GM19240 (cell line): ENCODE results near the gene PATJ.
"Not testable (repeated sequence)": the region's sequence is repeated elsewhere in the genome, so short reads cannot be mapped to it uniquely, and the experiment has no call there.

ENCODE experiments used
- DNase-seq: peaks from one replicate; pipeline ENCODE4 v3.0.0; 2011; ENCODE audit warnings: low spot score; ENCODE audit not compliant: insufficient read length

PATJ gene

DNA sequence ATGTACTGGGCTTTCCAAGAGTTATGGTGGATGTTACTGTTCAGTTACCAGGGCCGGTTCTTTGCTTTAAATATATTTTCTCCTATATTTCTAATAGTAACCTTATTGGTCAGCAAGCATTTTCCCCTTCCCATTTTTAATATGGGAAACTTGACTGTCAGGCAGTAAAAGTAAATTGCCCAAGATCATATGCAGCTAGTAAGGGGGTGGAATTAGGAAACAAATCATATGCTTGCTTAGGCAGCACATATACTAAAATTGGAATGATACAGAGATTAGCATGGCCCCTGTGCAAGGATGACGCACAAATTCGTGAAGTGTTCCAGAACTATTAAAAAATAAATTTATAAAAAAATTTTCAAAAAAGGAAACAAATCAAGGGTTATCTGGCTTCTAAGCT is 73.9 kb downstream of the PATJ start:
- DNase-seq: no peak

GRCh38 chr1:61818992-61819391 is 76.7 kb downstream of the PATJ start:
- DNase-seq: no peak

DNA sequence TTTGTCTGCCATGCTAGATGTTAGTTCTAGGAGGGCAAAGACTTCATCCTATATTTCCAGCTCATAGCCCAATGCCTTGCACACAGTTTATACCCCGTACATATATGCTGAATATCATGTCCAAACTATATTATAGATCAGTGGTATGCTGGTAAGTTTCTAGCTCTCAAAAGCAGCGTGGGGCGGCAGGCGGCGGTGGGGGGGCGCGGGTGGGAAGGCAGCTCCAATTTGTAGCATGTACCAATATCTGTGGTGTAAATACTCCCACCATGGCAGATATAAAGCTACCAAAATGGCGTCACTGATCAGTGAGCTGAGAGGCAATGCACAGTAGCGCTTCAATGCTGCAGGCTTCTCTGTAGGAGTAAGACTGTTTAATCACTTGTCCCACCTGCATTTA is 77.1 kb downstream of the PATJ start:
- no peak for DNase-seq

DNA sequence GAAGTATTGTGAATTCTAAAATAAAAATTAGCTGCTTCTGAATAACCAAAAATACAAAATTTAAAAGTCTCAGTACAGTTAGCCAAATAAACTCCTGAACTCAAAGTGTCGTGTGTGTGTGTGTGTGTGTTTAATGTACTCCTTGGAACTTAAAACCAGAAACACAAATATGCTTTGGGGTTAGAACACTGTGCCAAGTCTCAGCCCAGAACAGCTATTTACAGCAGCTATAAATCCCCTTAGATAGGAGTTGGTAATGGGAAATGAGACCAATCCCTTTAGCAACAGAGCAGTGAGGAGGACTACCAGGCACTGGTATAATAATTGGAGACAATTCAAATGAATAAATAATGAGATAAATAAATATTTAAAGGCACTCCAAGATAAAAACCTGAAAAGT is 83.1 kb downstream of the PATJ start:
- no peak for DNase-seq

GRCh38 chr1:61828805-61829204 is 86.5 kb downstream of the PATJ start:
- no peak for DNase-seq

DNA sequence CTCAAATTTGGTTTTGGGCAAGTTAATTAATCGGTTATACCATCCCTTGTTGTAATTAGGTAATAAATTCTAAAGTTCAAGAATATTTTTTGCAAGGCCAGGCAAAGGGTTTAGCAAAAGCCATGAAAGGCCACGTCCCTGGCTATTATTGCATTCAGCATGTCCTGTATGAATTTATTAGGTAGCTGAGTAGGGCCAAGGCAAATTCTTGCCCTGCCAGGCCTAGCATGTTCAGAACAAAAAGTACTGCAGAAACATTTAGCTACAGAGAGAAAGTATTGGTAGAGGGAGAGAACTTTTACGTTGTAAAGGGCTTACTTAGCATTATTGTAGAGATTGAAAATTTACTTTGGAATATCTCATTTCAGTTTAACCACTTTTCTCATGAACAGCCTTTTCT is 94.4 kb downstream of the PATJ start:
- no peak for DNase-seq

DNA sequence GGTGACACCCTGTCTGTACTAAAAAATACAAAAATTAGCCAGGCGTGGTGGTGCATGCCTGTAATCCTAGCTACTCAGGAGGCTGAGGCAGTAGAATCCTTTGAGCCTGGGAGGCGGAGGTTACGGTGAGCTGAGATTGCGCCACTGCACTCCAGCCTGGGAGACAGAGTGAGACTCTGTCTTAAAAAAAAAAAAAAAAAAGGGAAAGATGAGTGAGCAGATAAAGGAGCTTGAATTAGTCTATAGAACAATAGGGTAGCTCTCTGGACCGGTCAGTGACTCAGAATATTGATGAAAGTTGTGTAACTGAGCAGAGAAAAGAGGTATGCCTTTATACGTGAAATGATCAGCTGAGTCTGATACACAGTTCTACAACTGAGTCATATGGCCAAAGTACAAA is 95.3 kb downstream of the PATJ start:
- DNase-seq: not testable (repeated sequence)

- no peak for DNase-seq
Observed at GRCh38 chr1:61839679-61840078, 97.4 kb downstream of the PATJ start.

- no peak for DNase-seq
Observed at GRCh38 chr1:61842036-61842435, 99.8 kb downstream of the PATJ start.

DNA sequence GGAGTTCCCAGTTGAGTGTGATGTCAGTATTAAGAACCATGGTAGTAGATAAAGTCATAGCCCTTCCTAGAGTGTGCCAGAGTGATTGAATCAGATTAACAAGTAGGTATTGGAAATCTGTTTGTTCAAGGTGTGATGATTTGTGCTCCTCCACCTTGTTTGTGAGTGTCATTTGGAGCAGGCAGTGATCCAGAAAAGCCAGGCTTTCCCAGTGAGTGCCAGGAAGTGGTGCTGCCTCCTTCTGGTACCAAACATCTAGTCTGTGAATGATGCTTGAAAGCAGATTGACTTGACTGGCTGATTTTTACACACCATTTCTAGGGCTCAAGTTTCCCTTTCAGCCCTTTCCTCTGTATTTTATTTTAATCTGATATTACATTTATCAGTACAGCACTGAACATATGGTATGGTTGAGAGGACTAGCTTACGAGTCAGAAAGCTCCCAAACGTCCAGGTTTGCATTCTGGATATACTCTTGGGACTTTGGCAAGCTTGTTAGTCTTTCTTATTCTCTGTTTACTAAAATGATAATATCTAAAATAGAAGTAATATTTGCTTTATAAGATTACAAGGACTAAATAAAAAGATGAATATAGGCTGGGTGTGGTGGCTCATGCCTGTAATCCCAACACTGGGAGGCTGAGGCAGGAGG is 100.7 kb downstream of the PATJ start:
- DNase-seq: no peak

- DNase-seq: no peak
Observed at GRCh38 chr1:61844006-61844405, 101.7 kb downstream of the PATJ start.

GRCh38 chr1:61844664-61845063 is 102.4 kb downstream of the PATJ start:
- not testable (repeated sequence) for DNase-seq

DNA sequence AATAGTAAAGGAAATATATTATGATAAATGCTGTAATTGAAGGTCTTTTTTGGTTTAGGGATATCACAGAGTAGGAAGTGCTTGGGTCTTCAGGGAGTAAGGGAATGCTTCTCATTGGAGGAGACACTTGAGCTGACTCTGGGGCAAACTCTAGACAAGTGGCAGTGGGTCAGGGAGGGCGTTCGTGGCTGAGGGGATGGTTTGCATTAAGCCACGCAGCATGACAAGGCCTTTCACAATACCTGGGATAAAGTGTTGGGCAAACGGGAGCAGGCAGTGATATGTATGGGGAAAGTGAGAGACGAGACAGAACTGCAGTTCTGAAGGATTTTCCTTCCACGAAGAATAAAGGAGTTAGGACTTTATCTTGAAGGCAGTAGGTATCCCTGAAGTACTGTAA is 109.0 kb downstream of the PATJ start:
- DNase-seq: no peak

DNA sequence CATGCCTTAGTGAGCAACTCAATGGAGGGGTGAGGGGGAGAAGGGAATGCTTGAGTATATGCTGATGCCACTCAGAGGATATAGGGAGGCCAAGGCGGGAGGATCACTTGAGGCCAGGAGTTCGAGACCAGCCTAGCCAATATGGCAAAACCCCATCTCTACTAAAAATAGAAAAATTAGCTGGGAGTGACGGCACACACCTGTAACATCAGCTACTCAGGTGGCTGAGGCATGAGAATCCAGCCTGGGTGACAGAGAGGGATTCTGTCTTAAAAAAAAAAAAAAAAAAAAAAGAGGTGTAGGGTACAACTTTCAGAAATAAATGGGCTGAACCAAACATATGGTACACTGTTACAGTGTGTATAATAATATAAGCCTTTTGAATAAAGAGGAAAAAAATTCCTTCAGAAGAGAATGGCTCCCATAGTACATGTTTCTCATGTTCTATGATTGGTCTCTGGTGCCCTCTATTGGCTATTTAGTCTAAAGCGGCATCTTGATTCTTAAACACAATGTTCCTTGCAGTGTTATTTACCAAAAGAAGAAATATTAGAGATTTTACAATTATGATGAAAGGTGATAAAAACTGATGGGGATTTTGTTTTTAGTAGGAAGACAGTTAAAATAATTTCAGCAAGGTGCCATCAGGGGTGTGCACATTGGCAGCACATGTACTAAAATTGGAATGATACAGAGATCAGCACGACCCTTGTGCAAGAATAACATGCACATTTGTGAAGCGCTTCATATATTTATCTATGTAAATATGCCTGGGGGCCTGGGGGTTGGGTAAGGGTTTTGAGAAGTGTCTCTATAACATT is 109.8 kb downstream of the PATJ start:
- no peak for DNase-seq

DNA sequence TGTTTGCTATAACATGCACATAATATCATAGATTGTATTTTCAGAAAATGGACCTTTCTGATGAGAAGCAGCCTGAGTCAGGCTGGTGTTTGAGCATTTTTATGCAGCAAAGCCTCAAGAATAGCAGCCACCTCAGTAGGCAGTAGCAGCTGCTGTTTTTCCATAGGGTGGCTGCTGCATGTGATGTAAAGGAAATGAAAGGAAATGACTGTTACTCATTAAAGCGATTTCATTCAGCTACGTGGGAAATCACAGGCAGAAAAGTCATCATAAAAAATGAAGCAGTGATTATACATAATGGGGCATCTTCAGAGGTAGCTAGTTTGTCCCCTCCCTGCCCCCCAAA is 110.4 kb downstream of the PATJ start:
- no peak for DNase-seq

GRCh38 chr1:61853583-61853982 is 111.3 kb downstream of the PATJ start:
- no peak for DNase-seq

GRCh38 chr1:61864489-61864888 is 122.2 kb downstream of the PATJ start:
- no peak for DNase-seq

DNA sequence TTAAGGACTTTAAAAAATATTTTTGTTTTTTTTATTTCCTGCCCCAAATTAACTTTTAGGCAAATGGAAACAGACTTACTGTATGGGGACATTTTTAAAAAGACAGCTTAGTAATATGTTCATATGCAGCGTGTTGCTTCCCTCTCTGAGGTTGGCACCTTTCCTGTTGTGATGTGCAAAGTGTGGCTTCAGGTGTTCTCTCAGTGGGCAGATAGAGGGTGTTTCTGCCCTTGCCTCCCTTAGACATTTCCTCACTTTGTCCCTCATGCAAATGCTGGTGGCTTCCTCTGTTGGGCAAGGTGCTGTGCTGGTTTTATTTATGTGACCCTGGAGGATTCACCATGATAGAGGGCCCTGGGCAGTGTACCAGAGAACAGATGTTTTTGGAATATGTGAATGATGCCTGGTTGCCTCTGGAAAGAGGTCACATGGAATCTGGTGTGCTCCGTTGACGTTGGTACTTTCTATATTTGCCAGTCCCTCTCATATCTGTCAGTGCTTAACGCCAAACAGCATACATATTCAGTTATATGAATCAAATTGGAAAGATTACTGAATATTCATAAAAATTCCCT is 123.5 kb downstream of the PATJ start:
- DNase-seq: no peak

- DNase-seq: no peak
Observed at GRCh38 chr1:61869691-61870109, 127.4 kb downstream of the PATJ start.

DNA sequence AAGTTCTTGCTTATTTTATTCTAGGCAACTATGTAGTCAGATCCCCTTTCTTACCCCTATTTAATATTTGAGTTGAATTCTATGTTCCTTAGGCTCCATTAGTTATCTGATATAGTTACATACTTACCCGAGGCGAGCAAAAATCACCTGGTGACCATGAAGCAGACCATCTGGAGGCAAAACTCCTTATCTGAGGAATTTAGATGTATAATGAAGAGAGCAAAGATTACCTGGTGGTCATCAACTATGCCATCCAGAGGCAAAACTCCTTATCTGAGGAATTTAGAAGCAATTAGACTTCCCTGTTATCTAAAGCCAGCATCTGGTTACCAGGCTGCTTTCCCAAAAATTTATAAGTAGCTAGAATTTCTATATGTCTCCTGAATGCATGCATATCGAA is 129.9 kb downstream of the PATJ start:
- no peak for DNase-seq

DNA sequence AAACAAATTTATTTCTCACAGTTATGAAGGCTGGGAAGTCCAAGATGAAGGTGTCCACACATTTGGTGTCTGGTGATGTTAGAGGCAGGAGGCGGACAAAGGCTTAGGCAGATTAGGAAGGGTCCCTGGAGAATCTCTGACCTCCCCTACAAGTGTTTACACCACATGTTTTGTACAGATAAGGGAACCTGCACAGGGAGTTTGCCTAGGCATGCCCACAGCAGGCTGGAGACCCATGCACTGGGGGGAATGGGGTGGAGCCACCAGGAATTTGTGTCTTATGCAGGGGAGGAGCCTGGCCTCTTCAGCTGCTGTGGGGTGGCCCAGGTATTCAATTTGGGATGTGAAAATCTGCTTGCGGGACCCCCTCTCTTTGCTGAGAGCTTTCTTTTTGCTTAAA is 131.3 kb downstream of the PATJ start:
- no peak for DNase-seq

DNA sequence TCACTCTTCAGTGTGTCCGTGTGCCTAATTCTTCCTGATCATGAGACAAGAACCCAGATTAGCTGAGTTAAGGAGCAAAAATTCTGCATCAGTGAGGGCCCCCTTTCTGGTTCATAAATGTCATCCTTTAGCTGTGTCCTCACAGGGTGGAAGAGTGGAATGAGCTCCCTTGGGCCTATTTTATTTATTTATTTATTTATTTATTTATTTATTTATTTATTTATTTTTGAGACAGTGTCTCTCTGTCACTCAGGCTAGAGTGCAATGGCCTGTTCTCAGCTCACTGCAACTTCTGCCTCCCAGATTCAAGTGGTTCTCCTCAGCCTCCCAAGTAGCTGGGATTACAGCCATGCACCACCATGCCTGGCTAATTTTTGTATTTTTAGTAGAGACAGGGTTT is 131.7 kb downstream of the PATJ start:
- no peak for DNase-seq

DNA sequence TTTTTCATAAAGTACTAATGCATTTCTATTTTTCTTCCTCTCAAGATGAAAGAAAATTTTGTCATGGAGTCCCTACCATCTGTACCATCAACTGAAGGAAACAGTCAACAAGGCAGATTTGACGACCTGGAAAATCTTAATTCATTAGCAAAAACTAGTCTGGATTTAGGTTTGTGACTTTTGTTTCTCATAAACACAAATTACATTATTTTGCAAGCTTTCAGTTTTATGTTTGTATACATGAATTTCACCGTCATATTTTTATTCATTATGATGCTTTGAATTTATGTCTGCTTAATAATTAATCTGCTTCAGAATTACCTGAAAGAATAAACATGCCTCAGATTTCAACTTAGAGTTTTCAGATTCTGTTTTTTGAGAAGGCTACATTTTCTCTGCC is 132.9 kb downstream of the PATJ start:
- no peak for DNase-seq
